Testis (tissue), 3 donors: Measurements from ENCODE around the gene MLF2. TPM values are rescaled to one million over a fixed set of nuclear protein-coding genes. Genes with fewer than 3 reads are reported as not detected.

Experiments used
- DNase-seq: peaks from one replicate; pipeline ENCODE4 v3.0.0-alpha.2; 2019
- H3K27ac ChIP-seq, 2 donors: fragments of 200-600 bp; sonication (generic); one replicate each; pipeline ENCODE4 v1.5.1; 2019
- H3K27me3 ChIP-seq: fragments of 200-600 bp; sonication (generic); one replicate; pipeline ENCODE4 v1.5.1; 2019
- H3K36me3 ChIP-seq: fragments of 200-600 bp; sonication (generic); one replicate; pipeline ENCODE4 v1.5.1; 2017; ENCODE audit warnings: low read depth; ENCODE audit errors: missing control alignments
- H3K4me1 ChIP-seq: fragments of 200-600 bp; sonication (generic); one replicate; pipeline ENCODE4 v1.5.1; 2019
- H3K4me3 ChIP-seq, 2 donors: fragments of 200-600 bp; sonication (generic); one replicate each; pipeline ENCODE4 v1.5.1; 2017 to 2019
- H3K9me3 ChIP-seq: fragments of 200-600 bp; sonication (generic); one replicate; pipeline ENCODE4 v1.5.1; 2017
- CTCF ChIP-seq, 3 experiments: fragments of 450-650 bp in 2 of 3; fragments of 200-600 bp in 1 of 3; sonication (generic) in 1 of 3; IDR thresholded peaks; one replicate each; pipeline ENCODE4 v1.5.1; 2016 to 2019; ENCODE audit warnings: antibody characterized with exemption in 3 of 3, mild to moderate bottlenecking in 2 of 3, moderate library complexity in 1 of 3
- POLR2A ChIP-seq: fragments of 450-650 bp; IDR thresholded peaks from one replicate; pipeline ENCODE4 v1.6.1; 2017; ENCODE audit warnings: antibody characterized with exemption, mild to moderate bottlenecking, moderate library complexity
- WGBS, 2 donors: methylation state at CpG; one replicate each; pipeline ENCODE4 v1.1.5; 2018; 5-methylcytosine and 5-hydroxymethylcytosine counted together
- intact Hi-C: fragments of 100-400 bp; cut with DNase I; formaldehyde crosslinking; loops from one replicate; pipeline ENCODE4 v1.15.1; 2023; ENCODE audit warnings: low total_unique reads
- polyA plus RNA-seq: library from polyadenylated mRNA; stranded (reverse); fragments of 350-450 nt; fragmentation: Illumina TruSeq; extraction: RNeasy Lipid Tissue Mini Kit (QIAGEN cat#74804); gene quantifications from one replicate; pipeline ENCODE4 v1.2.3, GENCODE V29; 2014; ENCODE audit warnings: low read depth, low replicate concordance; ENCODE audit not compliant: insufficient read depth
- total RNA-seq, 2 donors: library from RNA; depleted of rRNA; stranded (reverse); fragments of >200 nt; gene quantifications; one replicate each; pipeline ENCODE4 v1.2.3, GENCODE V29; 2016

Gene MLF2
- total and polyA plus RNA-seq, 3 donors from 2014 or later, result 177 to 242 (median 211) TPM

GRCh38 chr12:6778574-6779550 is 25.9 kb upstream of the MLF2 start:
- Histone ChIP-seq H3K4me3 (peak overlapping the region; percentile 29 to 43), H3K36me3 (no peaks in the 10 kb centered on the region), H3K27ac (peak overlapping the region; percentile 84 to 87), H3K4me1 (peaks cover 22% of the 10 kb centered on the region), H3K9me3 (no peaks in the 10 kb centered on the region), H3K27me3 (no peaks in the 10 kb centered on the region)
- peak; percentile 96 for DNase-seq
- TF ChIP-seq CTCF (IDR thresholded peaks at IDR 0.05) (peak; percentile 85 to 96 (median 94)), POLR2A (no peak)
- 3% methylated on average over 11 to 35 of the region's 35 CpGs for WGBS, 2 donors
- intact Hi-C loops, result loop anchor here (10.0 kb wide), 1 partner anchor 46 kb away; the partner anchor contains the start of genes GPR162 and P3H3

- Histone ChIP-seq H3K9me3 (no peaks in the 10 kb centered on the region), H3K4me3 (peak overlapping the region; percentile 29 to 43), H3K36me3 (no peaks in the 10 kb centered on the region), H3K4me1 (peaks cover 22% of the 10 kb centered on the region), H3K27ac (peak overlapping the region; percentile 84 to 87), H3K27me3 (no peaks in the 10 kb centered on the region)
- intact Hi-C loops, result loop anchor here (10.0 kb wide), 1 partner anchor 47 kb away; the partner anchor contains the start of genes GPR162 and P3H3
- DNase-seq, result peak; percentile 55
- TF ChIP-seq CTCF (IDR thresholded peaks at IDR 0.05), result no peak
- no peak for TF ChIP-seq POLR2A
- WGBS, 2 donors, result 19 to 21% methylated on average over 14 of the region's 14 CpGs
Observed at GRCh38 chr12:6778217-6778573, 25.3 kb upstream of the MLF2 start.

GRCh38 chr12:6777386-6777785 is 24.4 kb upstream of the MLF2 start:
- Histone ChIP-seq H3K27me3 (no peaks in the 10 kb centered on the region), H3K36me3 (no peaks in the 10 kb centered on the region), H3K4me1 (peaks cover 22% of the 10 kb centered on the region), H3K27ac (peak overlapping the region; percentile 84 to 87), H3K4me3 (no peak overlapping the region), H3K9me3 (no peaks in the 10 kb centered on the region)
- intact Hi-C loops, result loop anchor here (10.0 kb wide), 1 partner anchor 47 kb away; the partner anchor contains the start of genes GPR162 and P3H3
- no peak for TF ChIP-seq POLR2A
- TF ChIP-seq CTCF (IDR thresholded peaks at IDR 0.05), result no peak
- no peak for DNase-seq
- 78 to 86% methylated on average over 5 of the region's 5 CpGs for WGBS, 2 donors

GRCh38 chr12:6775185-6776174 is 22.5 kb upstream of the MLF2 start:
- no peaks in the 10 kb centered on the region for H3K9me3 ChIP-seq
- no peak for DNase-seq
- WGBS, 2 donors, result 82 to 84% methylated on average over 16 of the region's 16 CpGs
- no peak overlapping the region for H3K4me3 ChIP-seq
- H3K27ac ChIP-seq, result no peak overlapping the region
- H3K27me3 ChIP-seq, result no peaks in the 10 kb centered on the region
- H3K4me1 ChIP-seq, result peaks cover 37% of the 10 kb centered on the region
- intact Hi-C loops, result loop anchor here (10.0 kb wide), 1 partner anchor 49 kb away; the partner anchor contains the start of genes GPR162 and P3H3
- no peaks in the 10 kb centered on the region for H3K36me3 ChIP-seq
- TF ChIP-seq CTCF (IDR thresholded peaks at IDR 0.05) (no peak), POLR2A (no peak)
